Suprapubic skin (tissue), 4 donors: ENCODE results near the gene CALN1. TPM values are rescaled to one million over a fixed set of nuclear protein-coding genes. Genes with fewer than 3 reads are reported as not detected.

Experiments used
- DNase-seq, 2 donors: peaks; one replicate each; pipeline ENCODE4 v3.0.0-alpha.2; 2019; ENCODE audit warnings: low spot score in 2 of 2
- H3K27ac ChIP-seq: fragments of 200-600 bp; sonication (generic); one replicate; pipeline ENCODE4 v1.5.1; 2019
- H3K27me3 ChIP-seq: fragments of 200-600 bp; sonication (generic); one replicate; pipeline ENCODE4 v1.5.1; 2019
- H3K36me3 ChIP-seq: fragments of 200-600 bp; sonication (generic); one replicate; pipeline ENCODE4 v1.5.1; 2019
- H3K4me1 ChIP-seq: fragments of 200-600 bp; sonication (generic); one replicate; pipeline ENCODE4 v1.5.1; 2019
- H3K4me3 ChIP-seq: fragments of 200-600 bp; sonication (generic); one replicate; pipeline ENCODE4 v1.5.1; 2019; ENCODE audit warnings: mild to moderate bottlenecking
- H3K9me3 ChIP-seq: fragments of 200-600 bp; sonication (generic); one replicate; pipeline ENCODE4 v1.5.1; 2019
- CTCF ChIP-seq, 2 donors: fragments of 200-600 bp in 1 of 2; fragments of 450-650 bp in 1 of 2; sonication (generic) in 1 of 2; IDR thresholded peaks; one replicate each; pipeline ENCODE4 v1.5.1; 2016 to 2019; ENCODE audit warnings: antibody characterized with exemption in 2 of 2, mild to moderate bottlenecking in 1 of 2, moderate library complexity in 1 of 2
- EP300 ChIP-seq: sonication (generic); formaldehyde crosslinking; IDR thresholded peaks from one replicate; pipeline ENCODE4 v1.6.1; 2017; ENCODE audit warnings: antibody characterized with exemption
- POLR2A ChIP-seq, 2 donors: fragments of 450-650 bp; IDR thresholded peaks; one replicate each; pipeline ENCODE4 v1.6.1; 2017; ENCODE audit warnings: antibody characterized with exemption in 2 of 2, mild to moderate bottlenecking in 2 of 2, moderate library complexity in 2 of 2
- POLR2AphosphoS5 ChIP-seq, 3 donors: sonication (generic); formaldehyde crosslinking; IDR thresholded peaks; one replicate each; pipeline ENCODE4 v1.6.1; 2017; ENCODE audit warnings: antibody characterized with exemption in 3 of 3
- WGBS: methylation state at CpG from one replicate; pipeline ENCODE4 v1.1.5; 2018; 5-methylcytosine and 5-hydroxymethylcytosine counted together
- total RNA-seq, 4 donors: library from RNA; depleted of rRNA; stranded (reverse); fragments of >200 nt; gene quantifications; one replicate each; pipeline ENCODE4 v1.1.0, GENCODE V29; 2016

CALN1 gene
- total RNA-seq, 4 donors from 2014 or later: 0.91 to 10.0 (median 3.9) TPM

- 95% methylated on average over 4 of the region's 4 CpGs for WGBS
- Histone ChIP-seq H3K4me1 (no peaks in the 10 kb centered on the region), H3K9me3 (no peaks in the 10 kb centered on the region), H3K27ac (no peak overlapping the region), H3K36me3 (no peaks in the 10 kb centered on the region), H3K27me3 (no peaks in the 10 kb centered on the region), H3K4me3 (no peak overlapping the region)
- no peak for DNase-seq
- TF ChIP-seq EP300: no peak
- no peak for TF ChIP-seq CTCF (IDR thresholded peaks at IDR 0.05)
- no peak for TF ChIP-seq POLR2AphosphoS5 (IDR thresholded peaks at IDR 0.05)
- TF ChIP-seq POLR2A (IDR thresholded peaks at IDR 0.05): no peak
Observed at GRCh38 chr7:72182036-72182435, 230.1 kb downstream of the CALN1 start.

DNA sequence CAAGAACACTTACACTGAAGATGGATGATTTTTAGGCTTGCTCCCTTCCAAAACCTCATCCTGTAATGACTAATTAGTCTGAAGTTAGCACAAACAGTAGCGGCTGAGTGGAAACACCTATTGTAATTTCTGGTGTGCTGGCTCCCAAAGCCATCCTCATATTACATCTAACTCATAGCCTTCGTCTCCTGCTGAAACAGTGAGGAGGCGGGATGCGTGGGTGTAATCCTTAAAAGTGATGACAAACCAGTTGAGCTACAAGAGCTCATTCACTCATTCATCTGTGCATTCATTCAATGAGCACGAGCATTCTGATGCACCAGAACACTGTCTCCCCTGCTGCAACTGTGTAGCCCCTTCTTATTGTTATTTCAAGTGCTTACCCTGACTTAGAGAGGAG is 235.3 kb downstream of the CALN1 start:
- TF ChIP-seq POLR2AphosphoS5 (IDR thresholded peaks at IDR 0.05) (no peak), POLR2A (IDR thresholded peaks at IDR 0.05) (no peak), EP300 (no peak), CTCF (IDR thresholded peaks at IDR 0.05) (no peak)
- H3K9me3 ChIP-seq: peaks cover 9% of the 10 kb centered on the region
- no peak overlapping the region for H3K4me3 ChIP-seq
- DNase-seq: no peak
- WGBS: 88% methylated on average over 5 of the region's 5 CpGs
- no peaks in the 10 kb centered on the region for H3K27me3 ChIP-seq
- no peaks in the 10 kb centered on the region for H3K36me3 ChIP-seq
- no peaks in the 10 kb centered on the region for H3K4me1 ChIP-seq
- no peak overlapping the region for H3K27ac ChIP-seq

DNA sequence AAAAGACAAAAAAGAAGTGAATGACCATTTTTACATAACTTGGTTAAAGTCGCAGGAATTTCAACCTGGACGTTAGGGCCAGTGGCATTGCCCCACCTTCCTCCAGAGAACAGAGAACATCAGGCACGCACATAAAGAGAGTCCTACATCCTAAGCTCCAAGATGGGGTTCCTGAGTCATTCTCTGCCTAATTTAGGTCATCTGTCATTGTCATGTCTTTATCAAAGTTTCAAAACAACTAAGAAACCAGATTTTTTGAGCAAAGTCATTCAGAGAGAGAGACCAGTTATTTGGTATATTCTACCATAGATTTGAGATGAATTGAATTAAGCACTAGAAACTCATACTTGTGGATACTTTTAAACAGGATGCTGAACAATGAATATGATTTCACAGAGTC is 241.7 kb downstream of the CALN1 start:
- TF ChIP-seq POLR2AphosphoS5 (IDR thresholded peaks at IDR 0.05) (no peak), POLR2A (IDR thresholded peaks at IDR 0.05) (no peak), CTCF (IDR thresholded peaks at IDR 0.05) (no peak), EP300 (no peak)
- WGBS: 78% methylated on average over 3 of the region's 3 CpGs
- no peaks in the 10 kb centered on the region for H3K36me3 ChIP-seq
- no peaks in the 10 kb centered on the region for H3K27me3 ChIP-seq
- no peak for DNase-seq
- H3K9me3 ChIP-seq: peaks cover 12% of the 10 kb centered on the region
- no peaks in the 10 kb centered on the region for H3K4me1 ChIP-seq
- no peak overlapping the region for H3K27ac ChIP-seq
- H3K4me3 ChIP-seq: no peak overlapping the region

- 91% methylated on average over 2 of the region's 2 CpGs for WGBS
- H3K9me3 ChIP-seq: peaks cover 13% of the 10 kb centered on the region
Observed at GRCh38 chr7:72163271-72163670, 248.9 kb downstream of the CALN1 start.

DNA sequence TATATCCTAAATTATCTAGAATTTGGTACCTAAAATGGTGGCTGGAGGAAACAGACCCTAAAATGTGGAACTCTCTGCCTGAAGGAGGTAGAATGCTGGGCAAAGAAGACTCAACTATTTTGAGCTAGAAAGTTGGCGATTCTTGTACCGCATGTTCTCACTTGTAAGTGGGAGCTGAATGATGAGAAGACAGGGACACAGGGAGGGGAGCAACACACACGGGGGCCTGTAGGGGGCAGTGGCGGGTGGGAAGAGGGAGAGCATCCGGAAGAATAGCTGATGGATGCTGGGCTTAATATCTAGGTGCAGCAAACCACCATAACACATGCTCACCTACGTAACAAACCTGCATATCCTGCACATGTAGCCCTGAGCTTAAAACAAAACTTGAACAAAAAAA is 250.6 kb downstream of the CALN1 start:
- H3K9me3 ChIP-seq: peaks cover 13% of the 10 kb centered on the region
- no peaks in the 10 kb centered on the region for H3K27me3 ChIP-seq
- no peaks in the 10 kb centered on the region for H3K36me3 ChIP-seq
- no peaks in the 10 kb centered on the region for H3K4me1 ChIP-seq
- TF ChIP-seq POLR2A (IDR thresholded peaks at IDR 0.05) (no peak), POLR2AphosphoS5 (IDR thresholded peaks at IDR 0.05) (no peak), EP300 (no peak), CTCF (IDR thresholded peaks at IDR 0.05) (no peak)
- 62% methylated on average over 6 of the region's 6 CpGs for WGBS
- no peak for DNase-seq
- no peak overlapping the region for H3K4me3 ChIP-seq
- no peak overlapping the region for H3K27ac ChIP-seq

More at GRCh38 chr7:72163271-72163670, 248.9 kb downstream of the CALN1 start:
- TF ChIP-seq EP300: no peak
- no peak for TF ChIP-seq POLR2A (IDR thresholded peaks at IDR 0.05)
- no peak for TF ChIP-seq POLR2AphosphoS5 (IDR thresholded peaks at IDR 0.05)
- no peak for TF ChIP-seq CTCF (IDR thresholded peaks at IDR 0.05)
- Histone ChIP-seq H3K4me1 (no peaks in the 10 kb centered on the region), H3K27ac (no peak overlapping the region), H3K4me3 (no peak overlapping the region), H3K36me3 (no peaks in the 10 kb centered on the region), H3K27me3 (no peaks in the 10 kb centered on the region)
- DNase-seq: no peak
